HepG2 (cell line): ENCODE results near the gene XIAP. TPM values are rescaled to one million over a fixed set of nuclear protein-coding genes. Genes with fewer than 3 reads are reported as not detected.

Source experiments
- CCDC6 ChIP-seq: sonication (generic); formaldehyde crosslinking; IDR thresholded peaks from 2 replicates; pipeline ENCODE4 v1.8.1; 2022; ENCODE audit warnings: mild to moderate bottlenecking, missing genetic modification reagents, moderate library complexity
- EZH2 ChIP-seq: conservative IDR thresholded peaks from 2 replicates; pipeline ENCODE4 v1.6.1; 2012; ENCODE audit warnings: mild to moderate bottlenecking, low read depth, low read length, moderate library complexity
- FOXM1 ChIP-seq: sonication (generic); formaldehyde crosslinking; IDR thresholded peaks from 2 replicates; pipeline ENCODE4 v1.5.0; 2020; ENCODE audit warnings: missing genetic modification reagents
- HNRNPH1 ChIP-seq: fragments of 200-400 bp; formaldehyde crosslinking; optimal IDR thresholded peaks from 2 replicates; pipeline ENCODE3; 2017; ENCODE audit warnings: mild to moderate bottlenecking, low read depth, low read length
- MEIS2 ChIP-seq: sonication (generic); formaldehyde crosslinking; IDR thresholded peaks from 2 replicates; pipeline ENCODE4 v1.9.0; 2021; ENCODE audit warnings: mild to moderate bottlenecking, missing genetic modification reagents
- NFIB ChIP-seq: sonication (generic); formaldehyde crosslinking; IDR thresholded peaks from 2 replicates; pipeline ENCODE4 v1.9.0; 2021; ENCODE audit warnings: missing genetic modification reagents, mild to moderate bottlenecking, borderline replicate concordance
- PHF8 ChIP-seq: sonication (generic); formaldehyde crosslinking; IDR thresholded peaks from 2 replicates; pipeline ENCODE4 v1.5.0; 2020; ENCODE audit warnings: missing genetic modification reagents
- TMF1 ChIP-seq: sonication (generic); formaldehyde crosslinking; IDR thresholded peaks from 2 replicates; pipeline ENCODE4 v1.8.1; 2022; ENCODE audit warnings: low read depth, missing genetic modification reagents
- ZC3H4 ChIP-seq: sonication (generic); formaldehyde crosslinking; IDR thresholded peaks from 2 replicates; pipeline ENCODE4 v1.4.0; 2020; ENCODE audit warnings: missing genetic modification reagents, borderline replicate concordance
- ZFP36L1 ChIP-seq: sonication (generic); formaldehyde crosslinking; IDR thresholded peaks from 2 replicates; pipeline ENCODE4 v1.8.0; 2022; ENCODE audit warnings: mild to moderate bottlenecking, missing genetic modification reagents, moderate library complexity
- ZNF296 ChIP-seq: sonication (generic); formaldehyde crosslinking; conservative IDR thresholded peaks from 2 replicates; pipeline ENCODE4 v1.5.0; 2020; ENCODE audit warnings: mild to moderate bottlenecking, missing genetic modification reagents
- ZNF329 ChIP-seq: sonication (generic); formaldehyde crosslinking; IDR thresholded peaks from 2 replicates; pipeline ENCODE4 v1.9.0; 2021; ENCODE audit warnings: low read depth, mild to moderate bottlenecking, missing genetic modification reagents
- ZNF382 ChIP-seq: sonication (generic); formaldehyde crosslinking; IDR thresholded peaks from 2 replicates; pipeline ENCODE4 v1.5.0; 2020; ENCODE audit warnings: missing genetic modification reagents, mild to moderate bottlenecking, borderline replicate concordance
- ZNF605 ChIP-seq: sonication (generic); formaldehyde crosslinking; IDR thresholded peaks from 2 replicates; pipeline ENCODE4 v1.8.0; 2022; ENCODE audit warnings: mild to moderate bottlenecking, missing genetic modification reagents
- ZNF619 ChIP-seq: sonication (generic); formaldehyde crosslinking; IDR thresholded peaks from 2 replicates; pipeline ENCODE4 v1.4.0; 2020; ENCODE audit warnings: mild to moderate bottlenecking, missing genetic modification reagents
- ZNF747 ChIP-seq: sonication (generic); formaldehyde crosslinking; IDR thresholded peaks from 2 replicates; pipeline ENCODE4 v1.8.1; 2023; ENCODE audit warnings: missing genetic modification reagents, mild to moderate bottlenecking, borderline replicate concordance
- ZNF75D ChIP-seq: sonication (generic); formaldehyde crosslinking; IDR thresholded peaks from 2 replicates; pipeline ENCODE4 v1.8.1; 2023; ENCODE audit warnings: missing genetic modification reagents, mild to moderate bottlenecking, borderline replicate concordance
- ZNF781 ChIP-seq: sonication (generic); formaldehyde crosslinking; IDR thresholded peaks from 2 replicates; pipeline ENCODE4 v1.5.1; 2020; ENCODE audit warnings: borderline replicate concordance, mild to moderate bottlenecking, missing genetic modification reagents; ENCODE audit errors: not compliant biosample characterization
- polyA plus RNA-seq, 8 experiments: library from polyadenylated mRNA; depleted of rRNA in 3 of 8; stranded (reverse) in 7 of 8; unstranded in 1 of 8; fragments of >200 nt; fragmentation: Illumina TruSeq in 4 of 8; extraction: Trizol in 4 of 8; gene quantifications; 2 replicates each; pipeline versions ENCODE4 v1.2.1 to v1.2.3, GENCODE V29; 2011 to 2016; ENCODE audit warnings: low read depth in 4 of 8, missing spikeins in 1 of 8, mixed read lengths in 1 of 8; ENCODE audit not compliant: insufficient read depth in 1 of 8
- total RNA-seq, 5 experiments: library from RNA; depleted of rRNA; stranded (reverse); fragments of >200 nt; fragmentation: Illumina TruSeq; extraction: Trizol; gene quantifications; 2 replicates each; pipeline ENCODE4 v1.2.3, GENCODE V29; 2016; ENCODE audit warnings: low read depth in 1 of 5
- TF ChIP-seq, protein P1 (sequence below): sonication (generic); formaldehyde crosslinking; IDR thresholded peaks from 2 replicates; pipeline ENCODE4 v1.5.0; 2020; ENCODE audit warnings: mild to moderate bottlenecking, low read depth, missing genetic modification reagents, borderline replicate concordance
- TF ChIP-seq, protein P2 (sequence below): sonication (generic); formaldehyde crosslinking; IDR thresholded peaks from 2 replicates; pipeline ENCODE4 v1.4.0; 2020; ENCODE audit warnings: missing genetic modification reagents
- TF ChIP-seq, protein P3 (sequence below), 2 experiments: fragments of 450-650 bp in 1 of 2; sonication (generic) in 1 of 2; formaldehyde crosslinking; IDR thresholded peaks; 2 replicates each; pipeline versions ENCODE4 v1.5.0 to v1.8.0; 2020 to 2022; ENCODE audit warnings: mild to moderate bottlenecking in 1 of 2, missing genetic modification reagents in 1 of 2
- TF ChIP-seq, protein P4 (sequence below): sonication (generic); formaldehyde crosslinking; IDR thresholded peaks from 2 replicates; pipeline ENCODE4 v1.5.1; 2020; ENCODE audit warnings: mild to moderate bottlenecking, missing genetic modification reagents, borderline replicate concordance
- TF ChIP-seq, protein P5 (sequence below): sonication (generic); formaldehyde crosslinking; IDR thresholded peaks from 2 replicates; pipeline ENCODE4 v1.4.0; 2020; ENCODE audit warnings: low read depth, mild to moderate bottlenecking, missing genetic modification reagents

The XIAP gene
- total and polyA plus RNA-seq, 2 of the 13 experiments (the other 11 are each of a cell fraction or from before 2014, with no cell fraction given), result 12.9 to 29.5 TPM

DNA sequence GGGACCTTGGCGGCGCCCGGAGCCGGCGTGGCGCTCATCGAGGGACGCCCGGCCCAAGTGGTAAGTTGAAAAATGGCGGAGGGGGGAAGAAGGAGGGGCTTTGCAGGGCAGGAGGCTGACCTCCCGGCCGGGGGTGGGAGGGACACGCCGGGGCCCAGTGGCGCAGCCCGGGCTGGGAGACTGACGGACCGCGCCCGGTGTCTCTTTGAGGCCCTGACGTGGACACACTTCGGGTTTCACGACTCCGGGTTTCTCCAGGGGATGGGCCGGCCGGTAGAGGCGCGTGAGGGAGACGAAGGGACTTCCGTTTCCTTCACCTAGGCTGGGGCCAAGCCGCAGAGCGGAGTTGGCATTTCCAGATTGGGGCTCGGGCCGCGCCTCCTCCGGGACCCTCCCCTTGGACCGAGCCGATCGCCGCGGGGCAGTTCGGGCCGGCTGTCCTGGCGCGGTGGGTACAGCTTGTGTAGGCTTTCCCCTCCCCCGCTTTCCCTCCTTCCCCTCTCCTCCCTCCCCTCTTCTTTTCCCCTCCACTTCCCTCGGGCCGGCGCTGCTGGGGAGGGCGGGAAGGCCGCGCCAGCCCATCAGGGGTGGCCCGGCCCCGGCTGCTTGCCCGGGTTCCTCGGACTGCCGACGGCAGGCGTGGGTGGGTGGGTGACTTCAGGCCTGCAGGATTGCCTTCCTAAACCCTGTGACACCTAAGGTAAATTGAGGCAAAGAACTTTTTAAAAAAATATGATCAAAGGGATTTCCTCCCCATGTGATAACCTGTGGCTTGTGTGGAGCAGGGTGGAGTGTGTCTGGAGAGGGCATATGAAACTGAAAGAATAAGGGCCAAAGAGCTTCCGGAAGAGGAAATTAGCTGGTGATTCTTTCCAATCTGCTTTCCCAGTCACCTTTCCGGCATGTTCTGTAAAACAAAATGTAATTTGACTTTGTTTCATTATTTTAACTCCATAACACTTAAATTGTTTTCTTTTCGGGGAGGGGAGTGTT is at the start of gene XIAP (continued):
- TF ChIP-seq CCDC6 (CRISPR knock-in tag) (no peak), ZNF329 (CRISPR knock-in tag) (no peak; the same call in 1 of the 2 replicates), NFIB (CRISPR knock-in tag) (no peak), TMF1 (CRISPR knock-in tag) (no peak), PHF8 (CRISPR knock-in tag) (peak; percentile 67), FOXM1 (CRISPR knock-in tag) (no peak), HNRNPH1 (no peak), ZFP36L1 (no peak), MEIS2 (no peak; the same call in 1 of the 2 replicates), ZC3H4 (CRISPR knock-in tag) (no peak), ZNF747 (CRISPR knock-in tag) (no peak), ZNF382 (CRISPR knock-in tag) (no peak), EZH2 (no peak), ZNF296 (CRISPR knock-in tag) (no peak), ZNF75D (CRISPR knock-in tag) (no peak), ZNF781 (CRISPR knock-in tag) (no peak), ZNF619 (no peak), ZNF605 (CRISPR knock-in tag) (no peak)
- TF ChIP-seq, protein P1, sequence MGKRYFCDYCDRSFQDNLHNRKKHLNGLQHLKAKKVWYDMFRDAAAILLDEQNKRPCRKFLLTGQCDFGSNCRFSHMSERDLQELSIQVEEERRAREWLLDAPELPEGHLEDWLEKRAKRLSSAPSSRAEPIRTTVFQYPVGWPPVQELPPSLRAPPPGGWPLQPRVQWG (CRISPR knock-in tag), result no peak
- TF ChIP-seq, protein P2, sequence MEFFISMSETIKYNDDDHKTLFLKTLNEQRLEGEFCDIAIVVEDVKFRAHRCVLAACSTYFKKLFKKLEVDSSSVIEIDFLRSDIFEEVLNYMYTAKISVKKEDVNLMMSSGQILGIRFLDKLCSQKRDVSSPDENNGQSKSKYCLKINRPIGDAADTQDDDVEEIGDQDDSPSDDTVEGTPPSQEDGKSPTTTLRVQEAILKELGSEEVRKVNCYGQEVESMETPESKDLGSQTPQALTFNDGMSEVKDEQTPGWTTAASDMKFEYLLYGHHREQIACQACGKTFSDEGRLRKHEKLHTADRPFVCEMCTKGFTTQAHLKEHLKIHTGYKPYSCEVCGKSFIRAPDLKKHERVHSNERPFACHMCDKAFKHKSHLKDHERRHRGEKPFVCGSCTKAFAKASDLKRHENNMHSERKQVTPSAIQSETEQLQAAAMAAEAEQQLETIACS (CRISPR knock-in tag), result no peak
- TF ChIP-seq, protein P3, sequence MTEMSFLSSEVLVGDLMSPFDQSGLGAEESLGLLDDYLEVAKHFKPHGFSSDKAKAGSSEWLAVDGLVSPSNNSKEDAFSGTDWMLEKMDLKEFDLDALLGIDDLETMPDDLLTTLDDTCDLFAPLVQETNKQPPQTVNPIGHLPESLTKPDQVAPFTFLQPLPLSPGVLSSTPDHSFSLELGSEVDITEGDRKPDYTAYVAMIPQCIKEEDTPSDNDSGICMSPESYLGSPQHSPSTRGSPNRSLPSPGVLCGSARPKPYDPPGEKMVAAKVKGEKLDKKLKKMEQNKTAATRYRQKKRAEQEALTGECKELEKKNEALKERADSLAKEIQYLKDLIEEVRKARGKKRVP (CRISPR knock-in tag; IDR thresholded peaks at IDR 0.05), result no peak
- TF ChIP-seq, protein P4, sequence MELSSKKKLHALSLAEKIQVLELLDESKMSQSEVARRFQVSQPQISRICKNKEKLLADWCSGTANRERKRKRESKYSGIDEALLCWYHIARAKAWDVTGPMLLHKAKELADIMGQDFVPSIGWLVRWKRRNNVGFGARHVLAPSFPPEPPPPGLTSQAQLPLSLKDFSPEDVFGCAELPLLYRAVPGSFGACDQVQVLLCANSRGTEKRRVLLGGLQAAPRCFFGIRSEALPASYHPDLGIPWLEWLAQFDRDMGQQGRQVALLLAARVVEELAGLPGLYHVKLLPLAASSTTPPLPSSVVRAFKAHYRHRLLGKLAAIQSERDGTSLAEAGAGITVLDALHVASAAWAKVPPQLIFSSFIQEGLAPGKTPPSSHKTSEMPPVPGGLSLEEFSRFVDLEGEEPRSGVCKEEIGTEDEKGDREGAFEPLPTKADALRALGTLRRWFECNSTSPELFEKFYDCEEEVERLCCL (CRISPR knock-in tag), result no peak
- TF ChIP-seq, protein P5, sequence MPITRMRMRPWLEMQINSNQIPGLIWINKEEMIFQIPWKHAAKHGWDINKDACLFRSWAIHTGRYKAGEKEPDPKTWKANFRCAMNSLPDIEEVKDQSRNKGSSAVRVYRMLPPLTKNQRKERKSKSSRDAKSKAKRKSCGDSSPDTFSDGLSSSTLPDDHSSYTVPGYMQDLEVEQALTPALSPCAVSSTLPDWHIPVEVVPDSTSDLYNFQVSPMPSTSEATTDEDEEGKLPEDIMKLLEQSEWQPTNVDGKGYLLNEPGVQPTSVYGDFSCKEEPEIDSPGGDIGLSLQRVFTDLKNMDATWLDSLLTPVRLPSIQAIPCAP, result no peak
